ENCODE data around the gene IMMP2L. TPM values are rescaled to one million over a fixed set of nuclear protein-coding genes. Genes with fewer than 3 reads are reported as not detected.

The IMMP2L gene
- total RNA-seq, 1 donor from 2014 or later, result 21.5 TPM

DNA sequence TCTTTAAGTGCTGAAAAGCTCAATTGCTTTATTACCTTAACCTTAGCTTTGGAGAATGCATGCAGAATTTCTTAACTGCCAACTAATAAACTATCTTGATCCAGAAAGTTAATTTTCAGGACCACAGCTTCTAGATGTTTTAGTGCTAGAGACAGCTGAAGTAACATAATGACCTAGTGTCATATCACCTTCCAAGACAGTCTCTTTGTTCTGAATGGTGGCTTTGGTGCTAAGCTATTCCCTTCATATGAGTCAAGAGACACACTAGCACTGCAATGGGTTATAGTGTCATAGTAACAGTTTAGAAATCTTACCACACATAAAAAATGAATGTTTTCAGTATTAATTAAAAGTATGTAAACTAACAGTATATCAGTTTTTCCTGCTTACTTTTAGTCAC is 586.8 kb downstream of the IMMP2L start:
- H3K9me3 Mint-ChIP-seq, result no peaks in the 10 kb centered on the region
- no peak for TF ChIP-seq EZH2 (IDR thresholded peaks at IDR 0.05)
- TF ChIP-seq, protein P1, sequence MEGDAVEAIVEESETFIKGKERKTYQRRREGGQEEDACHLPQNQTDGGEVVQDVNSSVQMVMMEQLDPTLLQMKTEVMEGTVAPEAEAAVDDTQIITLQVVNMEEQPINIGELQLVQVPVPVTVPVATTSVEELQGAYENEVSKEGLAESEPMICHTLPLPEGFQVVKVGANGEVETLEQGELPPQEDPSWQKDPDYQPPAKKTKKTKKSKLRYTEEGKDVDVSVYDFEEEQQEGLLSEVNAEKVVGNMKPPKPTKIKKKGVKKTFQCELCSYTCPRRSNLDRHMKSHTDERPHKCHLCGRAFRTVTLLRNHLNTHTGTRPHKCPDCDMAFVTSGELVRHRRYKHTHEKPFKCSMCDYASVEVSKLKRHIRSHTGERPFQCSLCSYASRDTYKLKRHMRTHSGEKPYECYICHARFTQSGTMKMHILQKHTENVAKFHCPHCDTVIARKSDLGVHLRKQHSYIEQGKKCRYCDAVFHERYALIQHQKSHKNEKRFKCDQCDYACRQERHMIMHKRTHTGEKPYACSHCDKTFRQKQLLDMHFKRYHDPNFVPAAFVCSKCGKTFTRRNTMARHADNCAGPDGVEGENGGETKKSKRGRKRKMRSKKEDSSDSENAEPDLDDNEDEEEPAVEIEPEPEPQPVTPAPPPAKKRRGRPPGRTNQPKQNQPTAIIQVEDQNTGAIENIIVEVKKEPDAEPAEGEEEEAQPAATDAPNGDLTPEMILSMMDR (IDR thresholded peaks at IDR 0.05), result no peak
- no peak for TF ChIP-seq EZH2phosphoT487 (IDR thresholded peaks at IDR 0.05)
- no peaks in the 10 kb centered on the region for H4K20me1 ChIP-seq (ENCODE audit: low read depth)
- no peaks in the 10 kb centered on the region for H3K9me3 ChIP-seq (ENCODE audit: low read depth)
- H3K36me3 Mint-ChIP-seq, result no peaks in the 10 kb centered on the region
- no peaks in the 10 kb centered on the region for H3K27me3 ChIP-seq
- no peak for DNase-seq (ENCODE audit: low spot score)
- H3K79me2 ChIP-seq (ENCODE audit: low read depth), result no peaks in the 10 kb centered on the region
- no peak overlapping the region for H3K27ac Mint-ChIP-seq
- H3K36me3 ChIP-seq, result no peaks in the 10 kb centered on the region
- no peak overlapping the region for H3K27ac ChIP-seq
- H3K4me3 ChIP-seq, result no peak overlapping the region
- no peak overlapping the region for H3K9ac ChIP-seq
- no peaks in the 10 kb centered on the region for H3K4me1 ChIP-seq
- H3K4me2 ChIP-seq, result no peak overlapping the region
- no peak overlapping the region for H2AFZ ChIP-seq (replicated peaks)
- H3K4me3 Mint-ChIP-seq, result no peak overlapping the region
- no peaks in the 10 kb centered on the region for H3F3A ChIP-seq (ENCODE audit: low read depth)
- H3K27me3 Mint-ChIP-seq (ENCODE audit: insufficient read depth, low read depth), result no peaks in the 10 kb centered on the region
- H3K4me1 Mint-ChIP-seq, result peaks cover 7% of the 10 kb centered on the region

DNA sequence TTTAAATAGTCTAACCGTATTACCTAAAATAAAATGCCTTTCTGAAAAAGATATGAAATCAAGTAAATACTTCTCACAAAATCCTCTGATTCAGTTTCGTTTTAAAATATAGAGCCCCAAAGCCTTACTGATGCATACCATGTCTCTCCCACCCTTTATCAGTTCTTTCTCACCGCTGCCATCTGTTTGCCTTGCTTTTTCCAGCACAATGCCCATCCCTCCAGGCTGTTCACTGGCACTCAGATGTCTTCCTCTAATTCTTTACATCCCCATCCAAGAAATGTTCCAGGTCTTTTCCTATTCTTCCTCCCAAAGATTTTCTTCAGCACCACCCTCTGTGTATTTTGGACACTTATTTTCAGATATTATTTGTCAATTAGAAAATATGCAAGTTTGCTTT is 587.9 kb downstream of the IMMP2L start:
- Histone ChIP-seq H3K4me1 (no peaks in the 10 kb centered on the region), H2AFZ (replicated peaks) (no peak overlapping the region), H3K9ac (no peak overlapping the region), H3F3A (ENCODE audit: low read depth) (no peaks in the 10 kb centered on the region), H4K20me1 (ENCODE audit: low read depth) (no peaks in the 10 kb centered on the region), H3K4me3 (no peak overlapping the region), H3K9me3 (ENCODE audit: low read depth) (no peaks in the 10 kb centered on the region), H3K27me3 (no peaks in the 10 kb centered on the region), H3K79me2 (ENCODE audit: low read depth) (no peaks in the 10 kb centered on the region), H3K27ac (no peak overlapping the region), H3K36me3 (no peaks in the 10 kb centered on the region), H3K4me2 (no peak overlapping the region)
- no peak overlapping the region for H3K4me3 Mint-ChIP-seq
- DNase-seq (ENCODE audit: low spot score), result no peak
- no peak for TF ChIP-seq EZH2phosphoT487 (IDR thresholded peaks at IDR 0.05)
- TF ChIP-seq EZH2 (IDR thresholded peaks at IDR 0.05), result no peak
- TF ChIP-seq, protein P1 (IDR thresholded peaks at IDR 0.05), result no peak
- H3K27me3 Mint-ChIP-seq (ENCODE audit: insufficient read depth, low read depth), result no peaks in the 10 kb centered on the region
- H3K36me3 Mint-ChIP-seq, result no peaks in the 10 kb centered on the region
- peaks cover 7% of the 10 kb centered on the region for H3K4me1 Mint-ChIP-seq
- H3K27ac Mint-ChIP-seq, result no peak overlapping the region
- no peaks in the 10 kb centered on the region for H3K9me3 Mint-ChIP-seq

DNA sequence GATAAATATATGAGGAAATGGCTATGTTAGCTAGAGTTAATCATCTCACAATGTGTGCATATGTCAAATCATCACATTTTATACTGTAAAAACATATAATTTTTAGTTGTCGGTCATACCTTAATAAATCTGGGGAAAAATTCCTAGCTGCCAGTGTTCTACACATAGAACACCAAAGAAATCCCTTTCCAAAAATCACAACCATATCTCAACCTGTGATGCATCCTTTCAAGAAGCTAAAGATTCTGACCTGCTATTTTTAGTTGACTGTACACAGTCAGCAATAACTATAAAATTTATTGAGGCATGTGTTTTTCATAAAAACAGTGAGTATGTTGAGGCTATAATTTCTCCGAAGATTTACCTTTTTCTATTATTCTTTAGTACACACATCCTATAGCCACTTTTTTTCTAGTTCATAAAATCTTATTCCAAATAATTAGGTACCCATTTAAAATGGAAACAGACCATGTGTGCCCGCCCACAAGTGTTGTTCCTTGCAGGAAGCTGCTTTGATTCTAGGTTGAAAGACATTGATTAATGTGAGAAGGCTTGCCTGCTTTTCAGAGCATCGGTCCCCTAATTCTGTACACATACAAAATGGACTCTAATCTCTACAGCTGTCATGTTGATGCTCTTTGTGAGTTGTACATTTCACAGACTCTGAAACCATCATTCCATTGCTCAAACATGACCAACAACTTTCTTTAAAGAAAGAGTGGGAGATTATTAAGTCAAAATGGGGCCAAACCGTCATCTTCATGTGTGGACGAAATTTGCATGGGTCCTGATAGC is 588.9 kb downstream of the IMMP2L start:
- H3F3A ChIP-seq (ENCODE audit: low read depth), result no peaks in the 10 kb centered on the region
- Mint-ChIP-seq H3K9me3 (no peaks in the 10 kb centered on the region), H3K27me3 (ENCODE audit: insufficient read depth, low read depth) (no peaks in the 10 kb centered on the region), H3K4me1 (peaks cover 7% of the 10 kb centered on the region), H3K4me3 (no peak overlapping the region), H3K36me3 (no peaks in the 10 kb centered on the region), H3K27ac (no peak overlapping the region)
- no peaks in the 10 kb centered on the region for H4K20me1 ChIP-seq (ENCODE audit: low read depth)
- TF ChIP-seq, protein P1 (IDR thresholded peaks at IDR 0.05), result no peak
- TF ChIP-seq EZH2 (IDR thresholded peaks at IDR 0.05) (no peak), EZH2phosphoT487 (IDR thresholded peaks at IDR 0.05) (no peak)
- H3K9ac ChIP-seq, result no peak overlapping the region
- DNase-seq (ENCODE audit: low spot score), result no peak
- no peak overlapping the region for H2AFZ ChIP-seq (replicated peaks)
- H3K9me3 ChIP-seq (ENCODE audit: low read depth), result no peaks in the 10 kb centered on the region
- H3K4me1 ChIP-seq, result no peaks in the 10 kb centered on the region
- H3K36me3 ChIP-seq, result no peaks in the 10 kb centered on the region
- no peak overlapping the region for H3K4me2 ChIP-seq
- no peak overlapping the region for H3K27ac ChIP-seq
- H3K79me2 ChIP-seq (ENCODE audit: low read depth), result no peaks in the 10 kb centered on the region
- H3K4me3 ChIP-seq, result no peak overlapping the region
- no peaks in the 10 kb centered on the region for H3K27me3 ChIP-seq
